ENCODE results near the gene DLL3.

The DLL3 gene

GRCh38 chr19:39555883-39556282 is 57.1 kb downstream of the DLL3 start:
- DNase-seq (ENCODE audit: low read depth) = no peak

Data from T-helper 22 cell (primary cell).